ENCODE results near the gene LRP1B.

Gene LRP1B

GRCh38 chr2:140701726-140702125, 1429.1 kb downstream of the LRP1B start:
- H3K27me3 ChIP-seq (ENCODE audit: low read depth): no peaks in the 10 kb centered on the region
- DNase-seq (ENCODE audit: low spot score in 2 of 2): no peak
- H3K9me3 ChIP-seq: no peaks in the 10 kb centered on the region; the same call in 1 of the 2 replicates
- no peaks in the 10 kb centered on the region for H3K36me3 ChIP-seq (replicated peaks)
- in situ Hi-C loops (cut with MboI; ENCODE audit: low sequenced_read_pairs): no loop called here
- no peak overlapping the region for H3K4me3 ChIP-seq
- H3K4me1 ChIP-seq: no peaks in the 10 kb centered on the region

GRCh38 chr2:140698636-140699035, 1432.2 kb downstream of the LRP1B start:
- Histone ChIP-seq H3K36me3 (replicated peaks) (no peaks in the 10 kb centered on the region), H3K9me3 (no peaks in the 10 kb centered on the region; the same call in 1 of the 2 replicates), H3K4me3 (no peak overlapping the region), H3K4me1 (no peaks in the 10 kb centered on the region), H3K27me3 (ENCODE audit: low read depth) (no peaks in the 10 kb centered on the region)
- in situ Hi-C loops (cut with MboI; ENCODE audit: low sequenced_read_pairs): no loop called here
- no peak for DNase-seq (ENCODE audit: low spot score in 2 of 2)

GRCh38 chr2:140696449-140696848, 1434.4 kb downstream of the LRP1B start:
- Histone ChIP-seq H3K9me3 (no peaks in the 10 kb centered on the region), H3K4me1 (no peaks in the 10 kb centered on the region), H3K36me3 (replicated peaks) (no peaks in the 10 kb centered on the region), H3K27me3 (ENCODE audit: low read depth) (no peaks in the 10 kb centered on the region), H3K4me3 (no peak overlapping the region)
- no peak for DNase-seq (ENCODE audit: low spot score in 2 of 2)
- in situ Hi-C loops (cut with MboI; ENCODE audit: low sequenced_read_pairs): no loop called here

GRCh38 chr2:140695155-140695554, 1435.7 kb downstream of the LRP1B start:
- no peak for DNase-seq (ENCODE audit: low spot score in 2 of 2)
- peaks cover 4% of the 10 kb centered on the region for H3K4me1 ChIP-seq
- no peak overlapping the region for H3K4me3 ChIP-seq
- no peaks in the 10 kb centered on the region for H3K27me3 ChIP-seq (ENCODE audit: low read depth)
- in situ Hi-C loops (cut with MboI; ENCODE audit: low sequenced_read_pairs): no loop called here
- no peaks in the 10 kb centered on the region for H3K36me3 ChIP-seq (replicated peaks)
- no peaks in the 10 kb centered on the region for H3K9me3 ChIP-seq

- Histone ChIP-seq H3K27me3 (ENCODE audit: low read depth) (no peaks in the 10 kb centered on the region), H3K4me1 (peaks cover 12% of the 10 kb centered on the region), H3K36me3 (replicated peaks) (no peaks in the 10 kb centered on the region), H3K4me3 (no peak overlapping the region), H3K9me3 (no peaks in the 10 kb centered on the region)
- DNase-seq (ENCODE audit: low spot score in 2 of 2): no peak
- in situ Hi-C loops (cut with MboI; ENCODE audit: low sequenced_read_pairs): no loop called here
These were observed 1443.0 kb downstream of the LRP1B start for GRCh38 chr2:140687825-140688224.

GRCh38 chr2:140683658-140684057, 1447.2 kb downstream of the LRP1B start:
- no peak for DNase-seq (ENCODE audit: low spot score in 2 of 2)
- Histone ChIP-seq H3K4me1 (peaks cover 9% of the 10 kb centered on the region), H3K27me3 (ENCODE audit: low read depth) (no peaks in the 10 kb centered on the region), H3K4me3 (no peak overlapping the region), H3K9me3 (no peaks in the 10 kb centered on the region), H3K36me3 (replicated peaks) (no peaks in the 10 kb centered on the region)
- in situ Hi-C loops (cut with MboI; ENCODE audit: low sequenced_read_pairs): no loop called here

- in situ Hi-C loops (cut with MboI; ENCODE audit: low sequenced_read_pairs): no loop called here
- H3K4me1 ChIP-seq: peaks cover 9% of the 10 kb centered on the region
- DNase-seq (ENCODE audit: low spot score in 2 of 2): no peak
- no peaks in the 10 kb centered on the region for H3K9me3 ChIP-seq
- no peaks in the 10 kb centered on the region for H3K36me3 ChIP-seq (replicated peaks)
- H3K4me3 ChIP-seq: no peak overlapping the region
- no peaks in the 10 kb centered on the region for H3K27me3 ChIP-seq (ENCODE audit: low read depth)
These were observed 1450.0 kb downstream of the LRP1B start for GRCh38 chr2:140680862-140681261.

- H3K4me3 ChIP-seq: no peak overlapping the region
- no peaks in the 10 kb centered on the region for H3K27me3 ChIP-seq (ENCODE audit: low read depth)
- H3K9me3 ChIP-seq: no peaks in the 10 kb centered on the region
- H3K4me1 ChIP-seq: peaks cover 9% of the 10 kb centered on the region
- in situ Hi-C loops (cut with MboI; ENCODE audit: low sequenced_read_pairs): no loop called here
- no peaks in the 10 kb centered on the region for H3K36me3 ChIP-seq (replicated peaks)
- no peak for DNase-seq (ENCODE audit: low spot score in 2 of 2)
These were observed 1451.1 kb downstream of the LRP1B start for GRCh38 chr2:140679752-140680151.

GRCh38 chr2:140669911-140670310, 1460.9 kb downstream of the LRP1B start:
- no peaks in the 10 kb centered on the region for H3K36me3 ChIP-seq (replicated peaks)
- in situ Hi-C loops (cut with MboI; ENCODE audit: low sequenced_read_pairs): no loop called here
- no peak overlapping the region for H3K4me3 ChIP-seq
- DNase-seq (ENCODE audit: low spot score in 2 of 2): no peak
- 0 out of 2 replicates have a peak, but pooled peaks cover 2% of the 10 kb centered on the region for H3K9me3 ChIP-seq
- H3K27me3 ChIP-seq (ENCODE audit: low read depth): no peaks in the 10 kb centered on the region
- no peaks in the 10 kb centered on the region for H3K4me1 ChIP-seq

- DNase-seq (ENCODE audit: low spot score in 2 of 2): no peak
- no peaks in the 10 kb centered on the region for H3K4me1 ChIP-seq
- no peaks in the 10 kb centered on the region for H3K36me3 ChIP-seq (replicated peaks)
- no peak overlapping the region for H3K4me3 ChIP-seq
- 0 out of 2 replicates have a peak, but pooled peaks cover 2% of the 10 kb centered on the region for H3K9me3 ChIP-seq
- H3K27me3 ChIP-seq (ENCODE audit: low read depth): no peaks in the 10 kb centered on the region
- in situ Hi-C loops (cut with MboI; ENCODE audit: low sequenced_read_pairs): no loop called here
These were observed 1463.6 kb downstream of the LRP1B start for GRCh38 chr2:140667203-140667602.

GRCh38 chr2:140662504-140662903, 1468.3 kb downstream of the LRP1B start:
- DNase-seq (ENCODE audit: low spot score in 2 of 2): no peak
- H3K4me3 ChIP-seq: no peak overlapping the region
- no peaks in the 10 kb centered on the region for H3K4me1 ChIP-seq
- no peaks in the 10 kb centered on the region for H3K9me3 ChIP-seq
- H3K36me3 ChIP-seq (replicated peaks): no peaks in the 10 kb centered on the region
- in situ Hi-C loops (cut with MboI; ENCODE audit: low sequenced_read_pairs): no loop called here
- H3K27me3 ChIP-seq (ENCODE audit: low read depth): no peaks in the 10 kb centered on the region

- in situ Hi-C loops (cut with MboI; ENCODE audit: low sequenced_read_pairs): no loop called here
- Histone ChIP-seq H3K36me3 (replicated peaks) (no peaks in the 10 kb centered on the region), H3K4me3 (no peak overlapping the region), H3K4me1 (no peaks in the 10 kb centered on the region), H3K27me3 (ENCODE audit: low read depth) (no peaks in the 10 kb centered on the region), H3K9me3 (no peaks in the 10 kb centered on the region)
- DNase-seq (ENCODE audit: low spot score in 2 of 2): no peak
These were observed 1471.8 kb downstream of the LRP1B start for GRCh38 chr2:140658760-140659692.

GRCh38 chr2:140657657-140658056, 1473.2 kb downstream of the LRP1B start:
- H3K27me3 ChIP-seq (ENCODE audit: low read depth): no peaks in the 10 kb centered on the region
- H3K9me3 ChIP-seq: no peaks in the 10 kb centered on the region
- in situ Hi-C loops (cut with MboI; ENCODE audit: low sequenced_read_pairs): no loop called here
- no peaks in the 10 kb centered on the region for H3K36me3 ChIP-seq (replicated peaks)
- no peak for DNase-seq (ENCODE audit: low spot score in 2 of 2)
- no peak overlapping the region for H3K4me3 ChIP-seq
- H3K4me1 ChIP-seq: no peaks in the 10 kb centered on the region

- no peaks in the 10 kb centered on the region for H3K4me1 ChIP-seq
- no peak for DNase-seq (ENCODE audit: low spot score in 2 of 2)
- in situ Hi-C loops (cut with MboI; ENCODE audit: low sequenced_read_pairs): no loop called here
- no peaks in the 10 kb centered on the region for H3K9me3 ChIP-seq
- no peaks in the 10 kb centered on the region for H3K27me3 ChIP-seq (ENCODE audit: low read depth)
- no peak overlapping the region for H3K4me3 ChIP-seq
- H3K36me3 ChIP-seq (replicated peaks): no peaks in the 10 kb centered on the region
These were observed 1476.3 kb downstream of the LRP1B start for GRCh38 chr2:140654565-140654964.

Data from HAP-1 (cell line).